Ovary (tissue), 1 donor: ENCODE results near the gene TFAM.

ENCODE experiments used
- EP300 ChIP-seq: sonication (generic); formaldehyde crosslinking; IDR thresholded peaks from one replicate; pipeline ENCODE4 v1.6.1; 2017; ENCODE audit warnings: antibody characterized with exemption
- POLR2A ChIP-seq: fragments of 450-650 bp; IDR thresholded peaks from one replicate; pipeline ENCODE4 v1.6.1; 2017; ENCODE audit warnings: antibody characterized with exemption, mild to moderate bottlenecking, moderate library complexity

DNA sequence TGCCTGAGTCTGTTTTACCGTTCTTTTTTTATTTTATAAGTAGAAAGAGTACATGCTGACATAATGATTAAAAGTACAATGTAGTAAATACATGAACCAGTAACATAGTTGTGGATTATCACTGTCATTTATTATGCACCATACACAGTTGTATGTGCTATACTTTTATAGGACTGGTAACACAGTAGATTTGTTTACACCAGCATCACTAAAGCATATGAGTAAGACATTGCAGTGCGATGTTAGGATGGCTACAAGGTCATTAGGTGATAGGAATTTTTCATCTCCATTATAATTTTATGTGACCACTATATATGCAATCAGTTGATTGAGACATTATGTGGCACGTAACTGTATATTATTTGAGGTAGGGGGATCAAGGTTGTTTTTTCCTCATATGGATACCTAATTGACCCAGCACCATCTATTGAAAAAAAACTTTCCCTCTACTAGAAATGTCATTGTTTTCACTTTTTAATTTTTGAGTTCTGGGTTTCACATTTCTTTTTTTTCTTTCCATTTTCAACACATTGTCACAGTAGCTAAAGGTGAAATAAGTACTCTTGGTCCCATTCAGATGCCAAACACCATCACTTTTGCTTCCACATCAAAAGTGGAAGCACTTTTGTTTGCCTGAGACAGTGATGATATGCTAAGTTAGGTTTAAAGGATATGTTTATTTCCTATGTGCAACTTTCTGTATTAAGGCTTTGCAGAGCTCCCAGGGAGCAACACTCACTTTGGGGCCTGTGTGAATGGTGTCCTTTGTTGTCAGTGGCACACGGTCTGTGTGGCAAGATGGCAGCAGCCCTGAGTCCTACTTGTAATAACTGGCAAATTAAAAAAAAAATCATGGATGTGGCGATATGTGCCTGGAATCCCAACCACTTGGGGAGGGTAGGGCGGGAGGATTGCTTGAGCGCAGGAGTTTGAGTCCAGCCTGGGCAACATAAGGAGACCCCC, 33.3 kb upstream of the TFAM start:
- no peak for TF ChIP-seq POLR2A
- no peak for TF ChIP-seq EP300
